ENCODE results near the gene TMOD1. TPM values are rescaled to one million over a fixed set of nuclear protein-coding genes. Genes with fewer than 3 reads are reported as not detected.

Gene TMOD1
- polyA plus RNA-seq, 1 experiment = 0.10 TPM

- DNase-seq (ENCODE audit: low read depth, low spot score) = no peak
- CTCF ChIA-PET = interaction anchor here (0.5 kb wide), 1 partner anchor 147 kb away, joined by 4 read pairs; the partner anchor contains the start of gene TDRD7
- Histone ChIP-seq H3K27me3 (ENCODE audit: control insufficient read depth, insufficient read depth, low read length) (peaks cover 10% of the 10 kb centered on the region), H3K9me3 (ENCODE audit: control insufficient read depth, insufficient read depth, low read length) (no peaks in the 10 kb centered on the region), H3K27ac (ENCODE audit: low read depth, low read length) (no peak overlapping the region), H3K4me3 (ENCODE audit: low read depth, low read length) (no peak overlapping the region)
- no peak for TF ChIP-seq CTCF (IDR thresholded peaks at IDR 0.05; ENCODE audit: low read depth, low read length)
- POLR2A ChIA-PET = no interaction called here
These were observed 57.6 kb downstream of the TMOD1 start for GRCh38 chr9:97559111-97559514.

- Histone ChIP-seq H3K4me3 (ENCODE audit: low read depth, low read length) (no peak overlapping the region), H3K27ac (ENCODE audit: low read depth, low read length) (no peak overlapping the region), H3K9me3 (ENCODE audit: control insufficient read depth, insufficient read depth, low read length) (no peaks in the 10 kb centered on the region), H3K27me3 (ENCODE audit: control insufficient read depth, insufficient read depth, low read length) (peaks cover 9% of the 10 kb centered on the region)
- no peak for TF ChIP-seq CTCF (IDR thresholded peaks at IDR 0.05; ENCODE audit: low read depth, low read length)
- CTCF ChIA-PET = interaction anchor here (0.9 kb wide), 1 partner anchor 93 kb away, joined by 3 read pairs; no protein-coding TSS in a partner anchor
- POLR2A ChIA-PET = no interaction called here
- no peak for DNase-seq (ENCODE audit: low read depth, low spot score)
These were observed 58.7 kb downstream of the TMOD1 start for GRCh38 chr9:97560154-97560553.

GRCh38 chr9:97560851-97561250 is 59.4 kb downstream of the TMOD1 start:
- H3K27ac ChIP-seq (ENCODE audit: low read depth, low read length) = no peak overlapping the region
- no peak for TF ChIP-seq CTCF (IDR thresholded peaks at IDR 0.05; ENCODE audit: low read depth, low read length)
- no peak overlapping the region for H3K4me3 ChIP-seq (ENCODE audit: low read depth, low read length)
- CTCF ChIA-PET = interaction anchor here (0.9 to 1.0 kb wide), 2 partner anchors 38 to 94 kb away, joined by 3 to 4 read pairs; no protein-coding TSS in a partner anchor
- DNase-seq (ENCODE audit: low read depth, low spot score) = no peak
- H3K9me3 ChIP-seq (ENCODE audit: control insufficient read depth, insufficient read depth, low read length) = no peaks in the 10 kb centered on the region
- H3K27me3 ChIP-seq (ENCODE audit: control insufficient read depth, insufficient read depth, low read length) = peaks cover 8% of the 10 kb centered on the region
- POLR2A ChIA-PET = no interaction called here

GRCh38 chr9:97561501-97561900 is 60.0 kb downstream of the TMOD1 start:
- Histone ChIP-seq H3K9me3 (ENCODE audit: control insufficient read depth, insufficient read depth, low read length) (no peaks in the 10 kb centered on the region), H3K4me3 (ENCODE audit: low read depth, low read length) (no peak overlapping the region), H3K27ac (ENCODE audit: low read depth, low read length) (no peak overlapping the region), H3K27me3 (ENCODE audit: control insufficient read depth, insufficient read depth, low read length) (peaks cover 8% of the 10 kb centered on the region)
- ChIA-PET CTCF (interaction anchor here (1.0 kb wide), 1 partner anchor 37 kb away, joined by 4 read pairs; no protein-coding TSS in a partner anchor), POLR2A (no interaction called here)
- no peak for TF ChIP-seq CTCF (IDR thresholded peaks at IDR 0.05; ENCODE audit: low read depth, low read length)
- DNase-seq (ENCODE audit: low read depth, low spot score) = no peak

GRCh38 chr9:97562542-97562941 is 61.1 kb downstream of the TMOD1 start:
- no peak for DNase-seq (ENCODE audit: low read depth, low spot score)
- Histone ChIP-seq H3K4me3 (ENCODE audit: low read depth, low read length) (no peak overlapping the region), H3K27ac (ENCODE audit: low read depth, low read length) (no peak overlapping the region), H3K27me3 (ENCODE audit: control insufficient read depth, insufficient read depth, low read length) (peaks cover 8% of the 10 kb centered on the region), H3K9me3 (ENCODE audit: control insufficient read depth, insufficient read depth, low read length) (no peaks in the 10 kb centered on the region)
- ChIA-PET POLR2A (no interaction called here), CTCF (no interaction called here)
- no peak for TF ChIP-seq CTCF (IDR thresholded peaks at IDR 0.05; ENCODE audit: low read depth, low read length)
